HG02970 (cell line): ENCODE data around the gene ZFAND2A.
"Not testable (repeated sequence)": the region's sequence is repeated elsewhere in the genome, so short reads cannot be mapped to it uniquely, and the experiment has no call there.

Source experiments
- ATAC-seq: cut with Tn5 transposase; IDR thresholded peaks from one replicate; pipeline ENCODE4 v1.9.1; 2021; ENCODE audit warnings: mild to moderate bottlenecking, moderate library complexity, moderate number of reproducible peaks; ENCODE audit not compliant: unreplicated experiment, low FRiP score

The ZFAND2A gene

GRCh38 chr7:1154172-1154739, 5.7 kb downstream of the ZFAND2A start:
- no peak for ATAC-seq

- ATAC-seq = no peak
Measured at GRCh38 chr7:1152492-1152891, 7.5 kb downstream of the ZFAND2A start.

GRCh38 chr7:1151653-1152425, 8.2 kb downstream of the ZFAND2A start:
- ATAC-seq = no peak

- no peak for ATAC-seq
Measured at GRCh38 chr7:1151156-1151555, 8.8 kb downstream of the ZFAND2A start.

GRCh38 chr7:1150400-1151002, 9.5 kb downstream of the ZFAND2A start:
- ATAC-seq = no peak

- no peak for ATAC-seq
Measured at GRCh38 chr7:1149351-1149794, 10.6 kb downstream of the ZFAND2A start.

GRCh38 chr7:1147873-1148272, 12.1 kb downstream of the ZFAND2A start:
- ATAC-seq = not testable (repeated sequence)

GRCh38 chr7:1144269-1144771, 15.7 kb downstream of the ZFAND2A start:
- ATAC-seq = no peak

- not testable (repeated sequence) for ATAC-seq
Measured at GRCh38 chr7:1143031-1143430, 17.0 kb downstream of the ZFAND2A start.

GRCh38 chr7:1142051-1142635, 17.9 kb downstream of the ZFAND2A start:
- ATAC-seq = no peak

- ATAC-seq = no peak
Measured at GRCh38 chr7:1141651-1142050, 18.3 kb downstream of the ZFAND2A start.

GRCh38 chr7:1140476-1141104, 19.4 kb downstream of the ZFAND2A start:
- no peak for ATAC-seq

GRCh38 chr7:1137517-1138167, 22.4 kb downstream of the ZFAND2A start:
- peak; percentile 45 for ATAC-seq

GRCh38 chr7:1136841-1137516, 23.0 kb downstream of the ZFAND2A start:
- no peak for ATAC-seq

GRCh38 chr7:1134951-1135350, 25.0 kb downstream of the ZFAND2A start:
- no peak for ATAC-seq

GRCh38 chr7:1131471-1132265, 28.3 kb downstream of the ZFAND2A start:
- ATAC-seq = no peak

- no peak for ATAC-seq
Measured at GRCh38 chr7:1130021-1130990, 29.7 kb downstream of the ZFAND2A start.

- no peak for ATAC-seq
Measured at GRCh38 chr7:1129431-1129830, 30.6 kb downstream of the ZFAND2A start.
